ENCODE results near the gene ZNF469.

ZNF469 gene, protein sequence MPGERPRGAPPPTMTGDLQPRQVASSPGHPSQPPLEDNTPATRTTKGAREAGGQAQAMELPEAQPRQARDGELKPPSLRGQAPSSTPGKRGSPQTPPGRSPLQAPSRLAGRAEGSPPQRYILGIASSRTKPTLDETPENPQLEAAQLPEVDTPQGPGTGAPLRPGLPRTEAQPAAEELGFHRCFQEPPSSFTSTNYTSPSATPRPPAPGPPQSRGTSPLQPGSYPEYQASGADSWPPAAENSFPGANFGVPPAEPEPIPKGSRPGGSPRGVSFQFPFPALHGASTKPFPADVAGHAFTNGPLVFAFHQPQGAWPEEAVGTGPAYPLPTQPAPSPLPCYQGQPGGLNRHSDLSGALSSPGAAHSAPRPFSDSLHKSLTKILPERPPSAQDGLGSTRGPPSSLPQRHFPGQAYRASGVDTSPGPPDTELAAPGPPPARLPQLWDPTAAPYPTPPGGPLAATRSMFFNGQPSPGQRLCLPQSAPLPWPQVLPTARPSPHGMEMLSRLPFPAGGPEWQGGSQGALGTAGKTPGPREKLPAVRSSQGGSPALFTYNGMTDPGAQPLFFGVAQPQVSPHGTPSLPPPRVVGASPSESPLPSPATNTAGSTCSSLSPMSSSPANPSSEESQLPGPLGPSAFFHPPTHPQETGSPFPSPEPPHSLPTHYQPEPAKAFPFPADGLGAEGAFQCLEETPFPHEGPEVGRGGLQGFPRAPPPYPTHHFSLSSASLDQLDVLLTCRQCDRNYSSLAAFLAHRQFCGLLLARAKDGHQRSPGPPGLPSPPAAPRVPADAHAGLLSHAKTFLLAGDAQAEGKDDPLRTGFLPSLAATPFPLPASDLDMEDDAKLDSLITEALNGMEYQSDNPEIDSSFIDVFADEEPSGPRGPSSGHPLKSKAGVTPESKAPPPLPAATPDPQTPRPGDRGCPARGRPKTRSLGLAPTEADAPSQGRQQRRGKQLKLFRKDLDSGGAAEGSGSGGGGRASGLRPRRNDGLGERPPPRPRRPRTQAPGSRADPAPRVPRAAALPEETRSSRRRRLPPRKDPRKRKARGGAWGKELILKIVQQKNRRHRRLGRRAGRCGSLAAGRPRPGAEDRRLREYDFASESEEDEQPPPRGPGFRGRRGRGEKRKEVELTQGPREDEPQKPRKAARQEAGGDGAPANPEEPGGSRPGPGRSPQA (N-terminal part only)

GRCh38 chr16:88382491-88383400 lies at the start of gene ZNF469:
TSS of gene ZNF469 (plus strand) at chr16:88382959. CDS start at chr16:88427471, 44,512 bp downstream.
- DNase-seq (ENCODE audit: low read depth), result no peak

DNA sequence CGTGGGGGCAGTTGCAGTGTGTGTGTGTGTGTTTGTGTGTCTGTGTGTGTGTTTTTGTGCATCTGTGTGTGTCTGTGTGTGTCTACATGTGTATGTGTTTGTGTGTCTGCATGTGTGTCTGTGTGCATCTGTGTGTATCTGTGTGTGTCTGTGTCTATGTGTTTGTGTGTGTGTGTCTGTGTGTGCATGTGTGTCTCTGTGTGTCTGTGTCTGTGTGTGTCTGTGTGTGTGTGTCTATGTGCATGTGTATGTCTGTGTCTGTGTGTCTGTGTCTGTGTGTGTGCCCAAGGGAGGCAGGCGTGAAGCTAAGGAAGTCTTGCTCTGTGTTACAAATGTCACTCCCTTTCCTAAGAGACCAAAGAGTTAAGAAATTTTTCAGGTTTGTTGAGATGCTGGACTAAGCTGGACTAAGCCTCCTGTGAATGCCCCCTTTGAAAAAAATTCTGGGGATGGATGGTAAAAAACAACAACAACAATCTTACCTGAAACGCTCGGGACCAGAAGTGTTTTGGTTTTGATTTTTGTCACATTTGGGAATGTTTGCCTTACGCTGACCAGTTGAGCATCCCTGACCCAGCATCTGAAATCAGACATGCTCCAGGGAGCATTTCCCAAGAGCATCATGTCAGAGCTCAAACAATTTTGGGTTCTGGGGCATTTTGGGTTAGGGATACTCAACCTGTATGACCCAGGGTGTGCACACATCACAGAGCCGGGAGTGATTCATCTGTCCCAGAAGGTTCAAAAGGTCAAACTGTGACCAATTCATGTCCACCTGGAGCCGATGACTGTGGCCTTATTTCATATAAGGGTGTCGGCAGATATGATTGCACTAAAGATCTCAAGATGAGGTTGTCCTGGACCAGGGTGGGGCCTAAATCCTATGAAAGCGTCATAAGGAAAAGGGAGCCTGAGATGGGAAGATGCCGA lies 48.6 kb upstream of the ZNF469 start:
- DNase-seq (ENCODE audit: low read depth), result no peak

- DNase-seq (ENCODE audit: low read depth), result no peak
These were observed 47.7 kb upstream of the ZNF469 start for GRCh38 chr16:88334778-88335720.

- DNase-seq (ENCODE audit: low read depth), result no peak
These were observed 45.7 kb upstream of the ZNF469 start for GRCh38 chr16:88337021-88337420.

DNA sequence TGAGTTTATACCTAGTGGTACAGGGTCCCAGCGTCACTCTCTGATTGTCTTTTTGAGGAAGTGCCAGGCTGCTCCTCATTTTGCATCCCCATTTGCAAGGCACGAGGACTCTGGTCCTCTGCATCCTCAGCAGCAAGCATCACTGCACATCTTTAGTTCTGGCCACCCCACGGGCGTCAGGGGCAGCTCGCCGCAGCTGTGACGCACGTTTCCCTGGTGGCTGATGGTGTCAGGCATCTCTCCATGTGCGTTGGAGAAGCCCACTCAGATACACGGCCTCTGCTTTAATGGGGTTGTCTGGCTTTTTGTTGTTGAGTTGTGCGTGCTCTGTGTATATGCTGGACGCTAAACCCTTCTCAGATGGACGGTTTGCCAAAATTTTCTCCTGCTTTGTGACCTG lies 45.2 kb upstream of the ZNF469 start:
- no peak for DNase-seq (ENCODE audit: low read depth)

DNA sequence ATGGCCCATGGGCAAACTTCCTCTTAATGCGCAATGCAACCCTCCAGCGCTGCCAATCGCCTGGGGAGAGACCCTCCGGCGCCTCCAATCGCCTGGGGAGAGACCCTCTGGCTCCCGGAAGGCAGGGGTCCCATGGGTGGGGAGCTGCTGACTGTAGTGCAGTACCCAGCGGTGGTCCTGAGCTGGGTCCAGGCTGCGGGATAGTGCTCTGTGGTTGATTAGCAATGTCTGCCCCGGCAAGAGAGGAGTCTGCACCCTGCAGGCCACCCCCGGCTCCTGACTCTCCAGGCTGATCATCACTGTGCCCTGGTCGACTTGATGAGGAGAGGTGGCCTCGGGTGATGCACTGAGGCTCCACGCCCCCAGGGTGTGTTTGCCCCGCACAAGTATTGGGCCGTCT lies 44.6 kb upstream of the ZNF469 start:
- no peak for DNase-seq (ENCODE audit: low read depth)

DNA sequence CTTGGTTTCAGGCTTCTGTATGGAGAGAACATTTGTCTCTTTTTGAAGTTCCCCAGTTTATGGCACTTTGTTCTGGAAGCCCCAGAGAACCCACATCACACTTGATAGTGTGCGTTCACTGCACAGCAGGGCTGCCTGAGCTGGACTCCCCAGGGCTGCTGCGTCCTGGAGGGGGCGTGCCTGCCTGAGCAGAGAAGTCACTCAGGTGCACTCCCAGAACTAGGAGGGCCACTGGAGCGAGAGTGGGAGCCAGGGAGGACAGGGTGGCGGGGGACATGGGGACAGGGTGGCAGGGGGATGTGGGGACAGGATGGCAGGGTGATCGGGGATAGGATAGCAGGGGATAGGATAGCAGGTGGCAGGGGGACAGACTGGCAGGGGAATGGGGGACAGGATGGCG lies 43.9 kb upstream of the ZNF469 start:
- no peak for DNase-seq (ENCODE audit: low read depth)

- DNase-seq (ENCODE audit: low read depth), result no peak
These were observed 42.6 kb upstream of the ZNF469 start for GRCh38 chr16:88339930-88340754.

- DNase-seq (ENCODE audit: low read depth), result no peak
These were observed 42.0 kb upstream of the ZNF469 start for GRCh38 chr16:88340755-88341150.

- DNase-seq (ENCODE audit: low read depth), result no peak
These were observed 41.0 kb upstream of the ZNF469 start for GRCh38 chr16:88341551-88342290.

DNA sequence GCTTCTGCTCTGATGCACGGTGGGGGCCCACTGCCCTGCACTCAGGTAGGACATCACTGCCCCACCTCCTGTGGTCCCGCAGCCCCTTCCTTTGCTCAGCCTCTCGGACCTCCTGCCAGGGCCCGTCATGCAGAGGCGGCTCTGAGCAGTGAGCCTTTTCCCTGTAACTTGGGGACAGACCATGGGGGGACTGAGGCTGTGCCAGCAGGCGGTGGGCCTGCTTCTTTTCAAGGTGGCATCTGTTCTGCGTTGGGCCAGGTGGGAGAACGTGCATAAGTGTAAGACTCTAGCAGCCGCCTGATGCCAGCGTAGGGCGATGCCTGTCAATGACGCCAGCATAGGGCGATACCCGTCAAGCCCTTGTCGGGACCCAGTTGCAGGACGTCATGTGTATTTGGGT lies 40.3 kb upstream of the ZNF469 start:
- no peak for DNase-seq (ENCODE audit: low read depth)

DNA sequence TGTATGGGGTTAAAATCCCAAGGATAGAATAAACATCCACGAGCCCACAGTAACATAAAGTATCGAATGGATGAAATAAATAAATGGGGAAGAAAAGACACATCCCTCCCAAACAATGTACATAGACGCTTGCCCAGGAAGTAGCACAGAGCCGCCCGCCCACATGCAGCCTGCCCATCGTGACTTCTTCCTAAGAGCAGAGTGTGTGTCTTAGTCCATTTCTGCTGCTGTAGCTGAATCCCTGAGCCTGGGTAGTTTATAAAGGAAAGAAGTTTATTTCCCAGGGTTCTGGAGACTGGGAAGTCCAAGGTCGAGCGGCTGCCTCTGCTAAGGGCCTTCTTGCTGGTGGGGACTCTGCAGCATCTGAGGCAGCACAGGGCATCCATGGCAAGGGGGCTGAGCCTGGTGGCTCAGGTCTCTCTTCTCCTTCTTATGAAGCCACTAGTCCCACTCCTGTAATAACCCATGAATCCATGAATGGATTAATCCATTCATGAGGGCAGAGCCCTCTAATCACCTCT lies 39.4 kb upstream of the ZNF469 start:
- no peak for DNase-seq (ENCODE audit: low read depth)

- no peak for DNase-seq (ENCODE audit: low read depth)
These were observed 38.2 kb upstream of the ZNF469 start for GRCh38 chr16:88344411-88345030.

DNA sequence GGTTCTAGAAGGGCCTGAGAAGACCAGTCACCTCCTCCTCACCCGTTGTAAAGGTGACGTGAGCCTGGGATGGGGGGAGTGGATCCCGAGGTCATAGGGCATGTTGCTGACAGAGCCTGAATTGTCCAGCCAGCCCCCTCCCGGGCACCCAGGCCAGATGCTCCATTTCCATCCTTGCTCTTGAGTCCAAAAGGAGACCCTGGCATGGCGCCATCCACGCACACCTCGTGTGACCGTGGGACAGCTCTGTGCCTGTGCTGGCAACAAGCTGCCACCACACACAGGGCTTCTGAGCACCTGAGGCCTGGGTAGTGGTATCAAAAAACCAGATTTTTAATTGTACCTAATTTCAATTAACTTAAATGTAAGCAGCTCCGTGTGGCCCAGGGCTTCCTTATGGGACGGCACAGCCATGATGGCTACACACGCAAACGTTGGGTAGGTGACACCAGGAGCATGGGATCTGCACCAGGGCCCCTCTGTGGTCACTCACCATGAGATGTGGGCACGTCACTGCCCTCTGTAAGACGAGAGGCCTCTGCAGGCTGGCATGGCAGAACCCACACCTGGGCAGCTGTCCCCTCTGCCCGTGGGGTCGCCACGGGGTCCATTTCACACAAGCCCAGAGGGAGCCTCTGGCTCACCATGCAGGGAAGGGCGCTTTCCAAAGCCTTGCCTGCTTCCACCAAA lies 37.6 kb upstream of the ZNF469 start:
- no peak for DNase-seq (ENCODE audit: low read depth)

- no peak for DNase-seq (ENCODE audit: low read depth)
These were observed 36.8 kb upstream of the ZNF469 start for GRCh38 chr16:88345721-88346560.
